Stomach (tissue), 9 donors: Measurements from ENCODE around the gene SOX14. TPM values are rescaled to one million over a fixed set of nuclear protein-coding genes. Genes with fewer than 3 reads are reported as not detected.

Source experiments
- DNase-seq, 2 donors: peaks; one replicate each; pipeline versions ENCODE4 v3.0.0 to v3.0.0-alpha.2; 2013 to 2019
- H3K27ac ChIP-seq, 5 donors: fragments of 200-600 bp in 4 of 5; sonication (generic) in 4 of 5; one replicate each; pipeline ENCODE4 v1.5.1; 2013 to 2019; ENCODE audit warnings: mild to moderate bottlenecking in 1 of 5, moderate library complexity in 1 of 5
- H3K27me3 ChIP-seq, 3 donors: fragments of 200-600 bp; sonication (generic); one replicate each; pipeline ENCODE4 v1.5.1; 2017 to 2019; ENCODE audit warnings: mixed run types in 1 of 3
- H3K36me3 ChIP-seq, 4 donors: fragments of 200-600 bp; sonication (generic); 1 replicate in 3 of 4; 2 replicates in 1 of 4; pipeline ENCODE4 v1.5.1; 2016 to 2019
- H3K4me1 ChIP-seq, 4 donors: fragments of 200-600 bp; sonication (generic); one replicate each; pipeline ENCODE4 v1.5.1; 2016 to 2019
- H3K4me3 ChIP-seq, 4 donors: fragments of 200-600 bp; sonication (generic) in 3 of 4; one replicate each; pipeline ENCODE4 v1.5.1; 2016 to 2019; ENCODE audit warnings: mild to moderate bottlenecking in 1 of 4
- H3K9me3 ChIP-seq, 4 donors: fragments of 200-600 bp; sonication (generic); one replicate each; pipeline ENCODE4 v1.5.1; 2016 to 2019
- EP300 ChIP-seq: sonication (generic); formaldehyde crosslinking; IDR thresholded peaks from one replicate; pipeline ENCODE4 v1.6.1; 2017; ENCODE audit warnings: antibody characterized with exemption
- POLR2A ChIP-seq, 4 donors: fragments of 450-650 bp; IDR thresholded peaks; one replicate each; pipeline ENCODE4 v1.6.1; 2016; ENCODE audit warnings: antibody characterized with exemption in 4 of 4, control low read depth in 2 of 4, mild to moderate bottlenecking in 1 of 4, moderate library complexity in 1 of 4
- POLR2AphosphoS5 ChIP-seq, 3 donors: sonication (generic); formaldehyde crosslinking; IDR thresholded peaks; one replicate each; pipeline ENCODE4 v1.6.1; 2016; ENCODE audit warnings: antibody characterized with exemption in 3 of 3
- WGBS, 5 donors: extraction: QIAGEN DNeasy Blood & Tissue Kit in 3 of 5; methylation state at CpG; one replicate each; pipeline versions ENCODE4 v1.1.5 to v1.1.7; 2013 to 2018; 5-methylcytosine and 5-hydroxymethylcytosine counted together
- intact Hi-C: fragments of 100-400 bp; cut with DNase I; formaldehyde crosslinking; loops from one replicate; pipeline ENCODE4 v1.15.1; 2023; ENCODE audit warnings: low total_unique reads
- polyA plus RNA-seq, 3 donors: library from polyadenylated mRNA; stranded (reverse); fragments of 200-250 nt; gene quantifications; one replicate each; pipeline ENCODE4 v1.2.3, GENCODE V29; 2013
- total RNA-seq, 5 donors: library from RNA; depleted of rRNA; stranded (reverse); fragments of >200 nt; gene quantifications; one replicate each; pipeline versions ENCODE4 v1.1.0 to v1.2.3, GENCODE V29; 2014 to 2016
- TF ChIP-seq, protein P1 (sequence below), 7 experiments: fragments of 450-650 bp in 4 of 7; fragments of 200-600 bp in 3 of 7; sonication (generic) in 3 of 7; IDR thresholded peaks; one replicate each; pipeline ENCODE4 v1.5.1; 2016 to 2019; ENCODE audit warnings: antibody characterized with exemption in 7 of 7, control low read depth in 2 of 7, mild to moderate bottlenecking in 1 of 7
- donor health status: healthy with polysubstance abuse.
- donor health status: Bipolar disorder and iron deficiency.
- donor health status: healthy.

The SOX14 gene
- total and polyA plus RNA-seq, 8 donors = not detected

DNA sequence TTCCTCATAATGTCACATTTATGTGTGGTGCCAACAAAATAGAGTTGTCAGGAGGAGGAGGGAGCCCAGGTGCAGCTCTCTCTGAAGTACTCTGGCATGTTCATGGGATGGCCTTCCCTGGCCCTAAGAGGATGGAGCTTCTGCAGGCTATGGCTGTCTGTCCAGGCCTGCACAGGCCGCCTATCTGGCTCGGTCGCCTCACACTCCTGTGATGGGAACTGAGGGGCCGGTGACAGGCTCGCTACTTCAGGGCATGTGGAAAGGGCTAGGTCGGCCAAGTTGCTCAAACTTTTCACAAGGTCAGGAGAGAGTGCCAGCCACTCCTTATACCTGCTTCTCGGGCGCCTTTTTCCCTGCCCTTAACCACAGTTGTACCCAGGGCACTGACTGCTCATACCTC lies 51.1 kb downstream of the SOX14 start:
- peaks cover 0 to 7% (median 0%) of the 10 kb centered on the region in 3 donors for H3K27me3 ChIP-seq
- intact Hi-C loops = no loop called here
- DNase-seq = no peak
- no peaks in the 10 kb centered on the region for H3K36me3 ChIP-seq
- TF ChIP-seq EP300 (no peak), POLR2AphosphoS5 (IDR thresholded peaks at IDR 0.05) (no peak), POLR2A (IDR thresholded peaks at IDR 0.05) (no peak)
- TF ChIP-seq, protein P1, sequence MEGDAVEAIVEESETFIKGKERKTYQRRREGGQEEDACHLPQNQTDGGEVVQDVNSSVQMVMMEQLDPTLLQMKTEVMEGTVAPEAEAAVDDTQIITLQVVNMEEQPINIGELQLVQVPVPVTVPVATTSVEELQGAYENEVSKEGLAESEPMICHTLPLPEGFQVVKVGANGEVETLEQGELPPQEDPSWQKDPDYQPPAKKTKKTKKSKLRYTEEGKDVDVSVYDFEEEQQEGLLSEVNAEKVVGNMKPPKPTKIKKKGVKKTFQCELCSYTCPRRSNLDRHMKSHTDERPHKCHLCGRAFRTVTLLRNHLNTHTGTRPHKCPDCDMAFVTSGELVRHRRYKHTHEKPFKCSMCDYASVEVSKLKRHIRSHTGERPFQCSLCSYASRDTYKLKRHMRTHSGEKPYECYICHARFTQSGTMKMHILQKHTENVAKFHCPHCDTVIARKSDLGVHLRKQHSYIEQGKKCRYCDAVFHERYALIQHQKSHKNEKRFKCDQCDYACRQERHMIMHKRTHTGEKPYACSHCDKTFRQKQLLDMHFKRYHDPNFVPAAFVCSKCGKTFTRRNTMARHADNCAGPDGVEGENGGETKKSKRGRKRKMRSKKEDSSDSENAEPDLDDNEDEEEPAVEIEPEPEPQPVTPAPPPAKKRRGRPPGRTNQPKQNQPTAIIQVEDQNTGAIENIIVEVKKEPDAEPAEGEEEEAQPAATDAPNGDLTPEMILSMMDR (IDR thresholded peaks at IDR 0.05) = no peak
- H3K9me3 ChIP-seq = peaks cover 0 to 3% (median 0%) of the 10 kb centered on the region in 4 donors
- no peaks in the 10 kb centered on the region for H3K4me1 ChIP-seq
- 84 to 92% (median 90%) methylated on average over 7 to 8 of the region's 8 CpGs for WGBS, 5 donors
- no peak overlapping the region for H3K4me3 ChIP-seq
- H3K27ac ChIP-seq = no peak overlapping the region

Other genes starting within 250 kb of the SOX14 start
- 1,000 to 10,000 TPM in 1 of 5 donors, 100 to 1,000 TPM in 2, 1 to 10 TPM in 2; 1.4 to 1,096 (median 161) TPM for gene CLDN18, start 245.8 kb downstream of the SOX14 start, total RNA-seq
- gene CLDN18, start 245.8 kb downstream of the SOX14 start, polyA plus RNA-seq = 100 to 1,000 TPM; 128 to 441 (median 211) TPM